GM06990 (cell line): ENCODE results near the gene FPR1.

Experiments
- DNase-seq: peaks from one replicate; pipeline ENCODE4 v3.0.0-alpha.2; 2011; ENCODE audit not compliant: insufficient read length; ENCODE audit errors: extremely low read depth
- H3K27me3 ChIP-seq: replicated peaks from 2 replicates; pipeline ENCODE4 v1.6.0; 2011; ENCODE audit warnings: low read length; ENCODE audit not compliant: control insufficient read depth, insufficient read depth
- H3K36me3 ChIP-seq: 2 replicates; pipeline ENCODE4 v1.5.1; 2011; ENCODE audit warnings: low read length; ENCODE audit not compliant: control insufficient read depth, insufficient read depth
- H3K4me3 ChIP-seq: replicated peaks from 2 replicates; pipeline ENCODE4 v1.5.1; 2011; ENCODE audit warnings: low read depth, mild to moderate bottlenecking, control low read depth, low read length
- TF ChIP-seq, protein P1 (sequence below): IDR thresholded peaks from 2 replicates; pipeline ENCODE4 v1.5.1; 2011; ENCODE audit warnings: low read length, control low read depth, mild to moderate bottlenecking, inconsistent platforms; ENCODE audit not compliant: insufficient read depth, poor library complexity, severe bottlenecking

Gene FPR1

DNA sequence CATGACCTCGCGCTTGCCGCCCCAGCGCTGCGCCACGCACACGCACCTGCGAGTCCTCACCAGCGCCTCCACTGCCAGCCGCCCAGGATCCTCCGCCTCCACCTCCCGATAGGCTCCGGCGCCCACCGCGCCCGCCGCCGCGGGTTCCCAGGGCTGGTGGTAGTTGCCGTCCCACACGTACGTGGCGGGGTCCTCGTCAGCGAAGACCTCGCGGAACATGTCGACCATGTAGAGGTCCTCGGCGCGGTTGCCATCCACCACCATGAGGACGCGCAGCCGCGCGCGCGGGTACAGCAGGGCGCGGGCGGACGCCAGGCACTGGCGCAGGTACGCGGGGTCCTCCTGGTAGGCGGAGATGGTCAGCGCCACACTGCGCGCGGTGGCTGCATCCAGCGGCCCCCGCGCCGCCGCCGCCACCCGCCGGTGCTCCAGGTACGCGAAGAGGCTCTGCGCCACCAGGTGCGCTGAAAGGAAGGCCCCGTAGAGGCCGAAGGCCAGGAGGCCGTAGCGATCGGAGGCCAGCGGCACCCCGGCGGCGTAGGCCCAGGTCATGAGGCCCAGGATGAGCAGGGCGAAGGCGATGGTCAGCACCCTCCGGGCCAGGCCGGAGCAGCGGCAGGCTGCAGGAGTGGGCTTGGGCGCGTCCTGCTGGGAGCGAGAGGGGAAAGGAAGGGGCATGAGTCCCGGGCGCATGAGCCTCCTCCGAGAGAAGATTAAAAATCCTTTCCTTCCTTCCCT, 32.3 kb downstream of the FPR1 start:
- Histone ChIP-seq H3K36me3 (no peaks in the 10 kb centered on the region), H3K27me3 (no peaks in the 10 kb centered on the region), H3K4me3 (no peak overlapping the region)
- TF ChIP-seq, protein P1, sequence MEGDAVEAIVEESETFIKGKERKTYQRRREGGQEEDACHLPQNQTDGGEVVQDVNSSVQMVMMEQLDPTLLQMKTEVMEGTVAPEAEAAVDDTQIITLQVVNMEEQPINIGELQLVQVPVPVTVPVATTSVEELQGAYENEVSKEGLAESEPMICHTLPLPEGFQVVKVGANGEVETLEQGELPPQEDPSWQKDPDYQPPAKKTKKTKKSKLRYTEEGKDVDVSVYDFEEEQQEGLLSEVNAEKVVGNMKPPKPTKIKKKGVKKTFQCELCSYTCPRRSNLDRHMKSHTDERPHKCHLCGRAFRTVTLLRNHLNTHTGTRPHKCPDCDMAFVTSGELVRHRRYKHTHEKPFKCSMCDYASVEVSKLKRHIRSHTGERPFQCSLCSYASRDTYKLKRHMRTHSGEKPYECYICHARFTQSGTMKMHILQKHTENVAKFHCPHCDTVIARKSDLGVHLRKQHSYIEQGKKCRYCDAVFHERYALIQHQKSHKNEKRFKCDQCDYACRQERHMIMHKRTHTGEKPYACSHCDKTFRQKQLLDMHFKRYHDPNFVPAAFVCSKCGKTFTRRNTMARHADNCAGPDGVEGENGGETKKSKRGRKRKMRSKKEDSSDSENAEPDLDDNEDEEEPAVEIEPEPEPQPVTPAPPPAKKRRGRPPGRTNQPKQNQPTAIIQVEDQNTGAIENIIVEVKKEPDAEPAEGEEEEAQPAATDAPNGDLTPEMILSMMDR: no peak
- no peak for DNase-seq

- TF ChIP-seq, protein P1: no peak
- H3K27me3 ChIP-seq: no peaks in the 10 kb centered on the region
- H3K4me3 ChIP-seq: no peak overlapping the region
- no peaks in the 10 kb centered on the region for H3K36me3 ChIP-seq
- DNase-seq: no peak
Measured at GRCh38 chr19:51716925-51717324, 34.8 kb downstream of the FPR1 start.

DNA sequence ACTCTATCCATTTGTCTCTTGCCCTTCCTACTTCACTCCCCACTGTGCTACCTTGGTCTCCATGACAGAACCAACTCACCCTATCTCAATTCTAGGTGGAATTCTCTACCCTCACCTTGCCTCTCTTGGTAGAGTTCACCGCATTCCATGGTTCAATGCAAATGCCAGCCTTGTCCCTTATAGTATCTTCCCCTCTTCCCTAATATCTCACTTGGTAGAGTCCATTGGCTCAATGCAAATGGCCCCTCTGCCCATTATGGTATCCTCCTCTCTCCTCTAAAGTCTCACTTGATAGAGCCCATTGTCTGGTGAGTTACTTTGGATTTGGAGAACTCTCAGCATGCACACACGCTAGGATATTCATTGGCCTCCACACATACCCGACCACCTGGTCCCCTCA, 35.8 kb downstream of the FPR1 start:
- Histone ChIP-seq H3K27me3 (no peaks in the 10 kb centered on the region), H3K36me3 (no peaks in the 10 kb centered on the region), H3K4me3 (no peak overlapping the region)
- DNase-seq: no peak
- TF ChIP-seq, protein P1: no peak

GRCh38 chr19:51714848-51715247, 36.8 kb downstream of the FPR1 start:
- Histone ChIP-seq H3K36me3 (no peaks in the 10 kb centered on the region), H3K27me3 (no peaks in the 10 kb centered on the region), H3K4me3 (no peak overlapping the region)
- TF ChIP-seq, protein P1: no peak
- DNase-seq: no peak

- no peak overlapping the region for H3K4me3 ChIP-seq
- TF ChIP-seq, protein P1: no peak
- H3K27me3 ChIP-seq: no peaks in the 10 kb centered on the region
- no peak for DNase-seq
- H3K36me3 ChIP-seq: no peaks in the 10 kb centered on the region
Measured at GRCh38 chr19:51713319-51714285, 38.1 kb downstream of the FPR1 start.
